NB4 (cell line): ENCODE data around the gene KRT83.

Experiments
- MAX ChIP-seq: IDR thresholded peaks from 2 replicates; pipeline ENCODE4 v1.6.1; 2011; ENCODE audit warnings: low read depth, low read length
- MYC ChIP-seq: IDR thresholded peaks from 2 replicates; pipeline ENCODE4 v1.6.1; 2011; ENCODE audit warnings: low read depth, low read length
- POLR2A ChIP-seq: IDR thresholded peaks from 2 replicates; pipeline ENCODE4 v1.6.1; 2011; ENCODE audit warnings: mild to moderate bottlenecking; ENCODE audit not compliant: insufficient read length; ENCODE audit errors: extremely low read depth
- TF ChIP-seq, protein P1 (sequence below): IDR thresholded peaks from one replicate; pipeline ENCODE4 v1.5.1; 2012; ENCODE audit warnings: low read depth, low read length

GRCh38 chr12:52271158-52271557 lies 50.0 kb downstream of the KRT83 start:
- TF ChIP-seq, protein P1, sequence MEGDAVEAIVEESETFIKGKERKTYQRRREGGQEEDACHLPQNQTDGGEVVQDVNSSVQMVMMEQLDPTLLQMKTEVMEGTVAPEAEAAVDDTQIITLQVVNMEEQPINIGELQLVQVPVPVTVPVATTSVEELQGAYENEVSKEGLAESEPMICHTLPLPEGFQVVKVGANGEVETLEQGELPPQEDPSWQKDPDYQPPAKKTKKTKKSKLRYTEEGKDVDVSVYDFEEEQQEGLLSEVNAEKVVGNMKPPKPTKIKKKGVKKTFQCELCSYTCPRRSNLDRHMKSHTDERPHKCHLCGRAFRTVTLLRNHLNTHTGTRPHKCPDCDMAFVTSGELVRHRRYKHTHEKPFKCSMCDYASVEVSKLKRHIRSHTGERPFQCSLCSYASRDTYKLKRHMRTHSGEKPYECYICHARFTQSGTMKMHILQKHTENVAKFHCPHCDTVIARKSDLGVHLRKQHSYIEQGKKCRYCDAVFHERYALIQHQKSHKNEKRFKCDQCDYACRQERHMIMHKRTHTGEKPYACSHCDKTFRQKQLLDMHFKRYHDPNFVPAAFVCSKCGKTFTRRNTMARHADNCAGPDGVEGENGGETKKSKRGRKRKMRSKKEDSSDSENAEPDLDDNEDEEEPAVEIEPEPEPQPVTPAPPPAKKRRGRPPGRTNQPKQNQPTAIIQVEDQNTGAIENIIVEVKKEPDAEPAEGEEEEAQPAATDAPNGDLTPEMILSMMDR: no peak
- TF ChIP-seq MAX: no peak
- TF ChIP-seq MYC: no peak
- TF ChIP-seq POLR2A: no peak
